HepG2 (cell line): ENCODE measurements around the gene KLHL21. TPM values are rescaled to one million over a fixed set of nuclear protein-coding genes. Genes with fewer than 3 reads are reported as not detected.

Source experiments
- DNMT3B ChIP-seq: conservative IDR thresholded peaks from 2 replicates; pipeline ENCODE4 v1.6.1; 2016; ENCODE audit warnings: missing biosample characterization, control low read depth
- JUNB ChIP-seq: sonication (generic); formaldehyde crosslinking; IDR thresholded peaks from 2 replicates; pipeline ENCODE4 v1.8.0; 2022; ENCODE audit warnings: missing genetic modification reagents, mild to moderate bottlenecking, borderline replicate concordance
- MZF1 ChIP-seq: sonication (generic); formaldehyde crosslinking; IDR thresholded peaks from 2 replicates; pipeline ENCODE4 v1.8.1; 2023; ENCODE audit warnings: mild to moderate bottlenecking, missing genetic modification reagents, borderline replicate concordance
- NR2C2 ChIP-seq: sonication (generic); formaldehyde crosslinking; IDR thresholded peaks from 2 replicates; pipeline ENCODE4 v1.4.0; 2020; ENCODE audit warnings: missing genetic modification reagents, mild to moderate bottlenecking, moderate library complexity, borderline replicate concordance
- PHF21A ChIP-seq: sonication (generic); formaldehyde crosslinking; IDR thresholded peaks from 2 replicates; pipeline ENCODE4 v1.5.0; 2020; ENCODE audit warnings: mild to moderate bottlenecking, missing genetic modification reagents
- POLR2A ChIP-seq, 2 experiments: IDR thresholded peaks; 2 replicates each; pipeline ENCODE4 v1.6.1; 2011; ENCODE audit warnings: low read depth in 2 of 2, low read length in 2 of 2, mild to moderate bottlenecking in 1 of 2, moderate library complexity in 1 of 2; ENCODE audit not compliant: insufficient read depth in 1 of 2
- SP1 ChIP-seq, 2 experiments: fragments of 450-650 bp in 1 of 2; sonication (generic) in 1 of 2; formaldehyde crosslinking in 1 of 2; IDR thresholded peaks; 2 replicates each; pipeline versions ENCODE4 v1.4.0 to v1.6.1; 2016 to 2020; ENCODE audit warnings: missing genetic modification reagents in 1 of 2
- TOPORS ChIP-seq: sonication (generic); formaldehyde crosslinking; IDR thresholded peaks from 2 replicates; pipeline ENCODE4 v1.8.0; 2023; ENCODE audit warnings: mild to moderate bottlenecking, missing genetic modification reagents
- ZNF562 ChIP-seq: sonication (generic); formaldehyde crosslinking; IDR thresholded peaks from 2 replicates; pipeline ENCODE4 v1.8.0; 2022; ENCODE audit warnings: missing genetic modification reagents, borderline replicate concordance
- ZNF670 ChIP-seq: sonication (generic); formaldehyde crosslinking; IDR thresholded peaks from 2 replicates; pipeline ENCODE4 v1.8.0; 2022; ENCODE audit warnings: mild to moderate bottlenecking, missing genetic modification reagents, borderline replicate concordance
- ZNF749 ChIP-seq: sonication (generic); formaldehyde crosslinking; IDR thresholded peaks from 2 replicates; pipeline ENCODE4 v1.8.0; 2022; ENCODE audit warnings: mild to moderate bottlenecking, missing genetic modification reagents, moderate library complexity, borderline replicate concordance
- ZNF780A ChIP-seq: sonication (generic); formaldehyde crosslinking; IDR thresholded peaks from 2 replicates; pipeline ENCODE4 v1.8.0; 2022; ENCODE audit warnings: mild to moderate bottlenecking, missing genetic modification reagents, moderate library complexity
- ZNF816 ChIP-seq: sonication (generic); formaldehyde crosslinking; IDR thresholded peaks from 2 replicates; pipeline ENCODE4 v1.8.0; 2022; ENCODE audit warnings: missing genetic modification reagents, mild to moderate bottlenecking, borderline replicate concordance
- polyA plus RNA-seq, 8 experiments: library from polyadenylated mRNA; depleted of rRNA in 3 of 8; stranded (reverse) in 7 of 8; unstranded in 1 of 8; fragments of >200 nt; fragmentation: Illumina TruSeq in 4 of 8; extraction: Trizol in 4 of 8; gene quantifications; 2 replicates each; pipeline versions ENCODE4 v1.2.1 to v1.2.3, GENCODE V29; 2011 to 2016; ENCODE audit warnings: low read depth in 4 of 8, missing spikeins in 1 of 8, mixed read lengths in 1 of 8; ENCODE audit not compliant: insufficient read depth in 1 of 8
- total RNA-seq, 5 experiments: library from RNA; depleted of rRNA; stranded (reverse); fragments of >200 nt; fragmentation: Illumina TruSeq; extraction: Trizol; gene quantifications; 2 replicates each; pipeline ENCODE4 v1.2.3, GENCODE V29; 2016; ENCODE audit warnings: low read depth in 1 of 5
- TF ChIP-seq, protein P1 (sequence below): sonication (generic); formaldehyde crosslinking; IDR thresholded peaks from 2 replicates; pipeline ENCODE4 v1.8.1; 2023; ENCODE audit warnings: missing genetic modification reagents, inconsistent platforms, borderline replicate concordance
- TF ChIP-seq, protein P2 (sequence below): IDR thresholded peaks from 2 replicates; pipeline ENCODE4 v1.6.1; 2016; ENCODE audit warnings: mild to moderate bottlenecking
- TF ChIP-seq, protein P3 (sequence below), 2 experiments: fragments of 450-650 bp in 1 of 2; sonication (generic) in 1 of 2; formaldehyde crosslinking; IDR thresholded peaks; 2 replicates each; pipeline versions ENCODE4 v1.5.0 to v1.8.0; 2020 to 2022; ENCODE audit warnings: mild to moderate bottlenecking in 1 of 2, missing genetic modification reagents in 1 of 2
- TF ChIP-seq, protein P4 (sequence below): fragments of 450-650 bp; IDR thresholded peaks from 2 replicates; pipeline ENCODE4 v1.6.1; 2016
- TF ChIP-seq, protein P5 (sequence below): sonication (generic); formaldehyde crosslinking; IDR thresholded peaks from 2 replicates; pipeline ENCODE4 v1.5.0; 2020; ENCODE audit warnings: mild to moderate bottlenecking, missing genetic modification reagents, borderline replicate concordance
- TF ChIP-seq, protein P6 (sequence below): sonication (generic); formaldehyde crosslinking; IDR thresholded peaks from 2 replicates; pipeline ENCODE4 v1.4.0; 2020; ENCODE audit warnings: missing genetic modification reagents, borderline replicate concordance

KLHL21 gene
- total and polyA plus RNA-seq, 2 of the 13 experiments (the other 11 are each of a cell fraction or from before 2014, with no cell fraction given), result 14.8 to 25.0 TPM

DNA sequence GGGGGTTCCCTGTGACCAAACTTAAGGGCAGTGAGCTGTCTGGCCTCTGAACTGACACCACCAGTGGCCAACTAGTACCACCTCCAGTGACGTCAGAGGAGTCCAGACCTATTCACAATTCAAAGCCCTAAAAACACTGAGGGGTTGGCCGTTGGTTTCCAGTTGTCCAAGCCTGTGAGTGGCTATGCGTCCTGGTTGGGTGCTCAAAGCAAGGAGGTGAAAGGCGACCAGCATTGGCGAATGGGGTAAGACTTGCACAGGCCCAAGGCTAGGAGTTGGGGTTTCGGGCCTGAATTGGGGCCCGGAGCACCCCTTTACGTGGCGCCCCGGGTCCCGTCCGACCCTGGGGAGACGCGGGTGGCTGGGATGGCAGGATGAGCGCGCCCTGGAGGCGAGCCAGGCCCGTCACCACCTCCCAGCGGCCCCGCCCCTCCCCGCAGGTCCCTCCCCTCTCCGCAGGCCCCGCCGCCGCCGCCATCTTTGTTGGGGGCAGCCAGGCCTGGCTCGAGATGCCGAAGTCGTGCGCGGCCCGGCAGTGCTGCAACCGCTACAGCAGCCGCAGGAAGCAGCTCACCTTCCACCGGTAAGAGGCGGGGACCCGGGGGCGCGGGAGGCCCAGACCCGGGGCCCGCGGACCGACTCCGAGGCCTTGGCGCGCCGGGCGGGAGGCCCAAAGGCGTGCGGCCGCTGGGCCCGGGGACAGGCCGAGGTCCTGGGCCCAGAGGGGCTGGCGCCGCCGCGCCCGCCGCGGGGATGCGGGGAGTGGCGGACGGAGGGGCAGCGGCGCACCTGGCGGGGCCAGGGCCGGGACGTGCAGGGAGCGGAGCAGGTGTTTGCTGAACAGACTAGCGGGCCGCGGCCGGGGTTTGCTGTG, 22.3 kb upstream of the KLHL21 start, which contains the start of gene THAP3 (continued):
- TF ChIP-seq NR2C2 (peak; percentile 37; the same call in 1 of the 2 replicates), JUNB (no peak), ZNF670 (CRISPR knock-in tag) (peak; percentile 39; the same call in 1 of the 2 replicates), SP1 (IDR thresholded peaks at IDR 0.05) (no peak), SP1 (CRISPR knock-in tag; IDR thresholded peaks at IDR 0.05) (peak; percentile 76), PHF21A (CRISPR knock-in tag) (no peak; the same call in 1 of the 2 replicates), MZF1 (CRISPR knock-in tag) (no peak), TOPORS (CRISPR knock-in tag) (no peak), ZNF562 (CRISPR knock-in tag) (no peak), ZNF816 (CRISPR knock-in tag) (peak; percentile 56; the same call in 1 of the 2 replicates), POLR2A (IDR thresholded peaks at IDR 0.05; ENCODE audit: insufficient read depth in 1 of 2, low read depth in 2 of 2, low read length in 2 of 2) (peak in 1 of 2 experiments; percentile 57; a peak in 1 of 4 replicates), ZNF780A (CRISPR knock-in tag) (no peak), ZNF749 (CRISPR knock-in tag) (0 out of 2 replicates have a peak, but pooled peaks have one; percentile 12), DNMT3B (no peak)
- TF ChIP-seq, protein P1, sequence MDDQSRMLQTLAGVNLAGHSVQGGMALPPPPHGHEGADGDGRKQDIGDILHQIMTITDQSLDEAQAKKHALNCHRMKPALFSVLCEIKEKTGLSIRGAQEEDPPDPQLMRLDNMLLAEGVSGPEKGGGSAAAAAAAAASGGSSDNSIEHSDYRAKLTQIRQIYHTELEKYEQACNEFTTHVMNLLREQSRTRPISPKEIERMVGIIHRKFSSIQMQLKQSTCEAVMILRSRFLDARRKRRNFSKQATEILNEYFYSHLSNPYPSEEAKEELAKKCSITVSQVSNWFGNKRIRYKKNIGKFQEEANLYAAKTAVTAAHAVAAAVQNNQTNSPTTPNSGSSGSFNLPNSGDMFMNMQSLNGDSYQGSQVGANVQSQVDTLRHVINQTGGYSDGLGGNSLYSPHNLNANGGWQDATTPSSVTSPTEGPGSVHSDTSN (CRISPR knock-in tag), result no peak
- TF ChIP-seq, protein P2, sequence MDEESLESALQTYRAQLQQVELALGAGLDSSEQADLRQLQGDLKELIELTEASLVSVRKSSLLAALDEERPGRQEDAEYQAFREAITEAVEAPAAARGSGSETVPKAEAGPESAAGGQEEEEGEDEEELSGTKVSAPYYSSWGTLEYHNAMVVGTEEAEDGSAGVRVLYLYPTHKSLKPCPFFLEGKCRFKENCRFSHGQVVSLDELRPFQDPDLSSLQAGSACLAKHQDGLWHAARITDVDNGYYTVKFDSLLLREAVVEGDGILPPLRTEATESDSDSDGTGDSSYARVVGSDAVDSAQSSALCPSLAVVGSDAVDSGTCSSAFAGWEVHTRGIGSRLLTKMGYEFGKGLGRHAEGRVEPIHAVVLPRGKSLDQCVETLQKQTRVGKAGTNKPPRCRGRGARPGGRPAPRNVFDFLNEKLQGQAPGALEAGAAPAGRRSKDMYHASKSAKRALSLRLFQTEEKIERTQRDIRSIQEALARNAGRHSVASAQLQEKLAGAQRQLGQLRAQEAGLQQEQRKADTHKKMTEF, result 0 out of 2 replicates have a peak, but pooled peaks have one; percentile 20
- TF ChIP-seq, protein P3, sequence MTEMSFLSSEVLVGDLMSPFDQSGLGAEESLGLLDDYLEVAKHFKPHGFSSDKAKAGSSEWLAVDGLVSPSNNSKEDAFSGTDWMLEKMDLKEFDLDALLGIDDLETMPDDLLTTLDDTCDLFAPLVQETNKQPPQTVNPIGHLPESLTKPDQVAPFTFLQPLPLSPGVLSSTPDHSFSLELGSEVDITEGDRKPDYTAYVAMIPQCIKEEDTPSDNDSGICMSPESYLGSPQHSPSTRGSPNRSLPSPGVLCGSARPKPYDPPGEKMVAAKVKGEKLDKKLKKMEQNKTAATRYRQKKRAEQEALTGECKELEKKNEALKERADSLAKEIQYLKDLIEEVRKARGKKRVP (CRISPR knock-in tag; IDR thresholded peaks at IDR 0.05), result no peak
- TF ChIP-seq, protein P4, sequence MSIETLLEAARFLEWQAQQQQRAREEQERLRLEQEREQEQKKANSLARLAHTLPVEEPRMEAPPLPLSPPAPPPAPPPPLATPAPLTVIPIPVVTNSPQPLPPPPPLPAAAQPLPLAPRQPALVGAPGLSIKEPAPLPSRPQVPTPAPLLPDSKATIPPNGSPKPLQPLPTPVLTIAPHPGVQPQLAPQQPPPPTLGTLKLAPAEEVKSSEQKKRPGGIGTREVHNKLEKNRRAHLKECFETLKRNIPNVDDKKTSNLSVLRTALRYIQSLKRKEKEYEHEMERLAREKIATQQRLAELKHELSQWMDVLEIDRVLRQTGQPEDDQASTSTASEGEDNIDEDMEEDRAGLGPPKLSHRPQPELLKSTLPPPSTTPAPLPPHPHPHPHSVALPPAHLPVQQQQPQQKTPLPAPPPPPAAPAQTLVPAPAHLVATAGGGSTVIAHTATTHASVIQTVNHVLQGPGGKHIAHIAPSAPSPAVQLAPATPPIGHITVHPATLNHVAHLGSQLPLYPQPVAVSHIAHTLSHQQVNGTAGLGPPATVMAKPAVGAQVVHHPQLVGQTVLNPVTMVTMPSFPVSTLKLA, result no peak
- TF ChIP-seq, protein P5, sequence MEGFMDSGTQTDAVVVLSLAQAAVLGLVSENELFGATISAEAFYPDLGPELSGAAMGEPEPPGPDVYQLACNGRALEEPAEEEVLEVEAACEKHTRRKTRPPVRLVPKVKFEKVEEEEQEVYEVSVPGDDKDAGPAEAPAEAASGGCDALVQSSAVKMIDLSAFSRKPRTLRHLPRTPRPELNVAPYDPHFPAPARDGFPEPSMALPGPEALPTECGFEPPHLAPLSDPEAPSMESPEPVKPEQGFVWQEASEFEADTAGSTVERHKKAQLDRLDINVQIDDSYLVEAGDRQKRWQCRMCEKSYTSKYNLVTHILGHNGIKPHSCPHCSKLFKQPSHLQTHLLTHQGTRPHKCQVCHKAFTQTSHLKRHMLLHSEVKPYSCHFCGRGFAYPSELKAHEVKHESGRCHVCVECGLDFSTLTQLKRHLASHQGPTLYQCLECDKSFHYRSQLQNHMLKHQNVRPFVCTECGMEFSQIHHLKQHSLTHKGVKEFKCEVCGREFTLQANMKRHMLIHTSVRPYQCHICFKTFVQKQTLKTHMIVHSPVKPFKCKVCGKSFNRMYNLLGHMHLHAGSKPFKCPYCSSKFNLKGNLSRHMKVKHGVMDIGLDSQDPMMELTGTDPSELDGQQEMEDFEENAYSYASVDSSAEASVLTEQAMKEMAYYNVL, result no peak; the same call in 1 of the 2 replicates
- TF ChIP-seq, protein P6, sequence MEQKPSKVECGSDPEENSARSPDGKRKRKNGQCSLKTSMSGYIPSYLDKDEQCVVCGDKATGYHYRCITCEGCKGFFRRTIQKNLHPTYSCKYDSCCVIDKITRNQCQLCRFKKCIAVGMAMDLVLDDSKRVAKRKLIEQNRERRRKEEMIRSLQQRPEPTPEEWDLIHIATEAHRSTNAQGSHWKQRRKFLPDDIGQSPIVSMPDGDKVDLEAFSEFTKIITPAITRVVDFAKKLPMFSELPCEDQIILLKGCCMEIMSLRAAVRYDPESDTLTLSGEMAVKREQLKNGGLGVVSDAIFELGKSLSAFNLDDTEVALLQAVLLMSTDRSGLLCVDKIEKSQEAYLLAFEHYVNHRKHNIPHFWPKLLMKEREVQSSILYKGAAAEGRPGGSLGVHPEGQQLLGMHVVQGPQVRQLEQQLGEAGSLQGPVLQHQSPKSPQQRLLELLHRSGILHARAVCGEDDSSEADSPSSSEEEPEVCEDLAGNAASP (CRISPR knock-in tag), result 0 out of 2 replicates have a peak, but pooled peaks have one; percentile 15
